WERI-Rb-1 (cell line): ENCODE data around the gene ANKRD33B.

Source experiments
- DNase-seq: peaks from one replicate; pipeline ENCODE4 v3.0.0-alpha.2; 2020
- H3K27ac ChIP-seq: fragments of 250-450 bp; sonication (Bioruptor Pico); 2 replicates; pipeline ENCODE4 v1.5.1; 2020; ENCODE audit warnings: mild to moderate bottlenecking, moderate library complexity
- H3K27me3 ChIP-seq: fragments of 250-450 bp; sonication (Bioruptor Pico); 2 replicates; pipeline ENCODE4 v1.5.1; 2021; ENCODE audit warnings: mild to moderate bottlenecking, low read depth, moderate library complexity; ENCODE audit not compliant: insufficient read depth, severe bottlenecking
- H3K36me3 ChIP-seq: fragments of 250-450 bp; sonication (Bioruptor Pico); 2 replicates; pipeline ENCODE4 v1.5.1; 2020; ENCODE audit warnings: mild to moderate bottlenecking, moderate library complexity
- H3K4me3 ChIP-seq: 2 replicates; pipeline ENCODE4 v1.5.1; 2011; ENCODE audit warnings: low read depth, mild to moderate bottlenecking, control low read depth, low read length
- H3K9me3 ChIP-seq: fragments of 250-450 bp; sonication (Bioruptor Pico); 2 replicates; pipeline ENCODE4 v1.5.1; 2021; ENCODE audit warnings: mild to moderate bottlenecking, moderate library complexity; ENCODE audit not compliant: severe bottlenecking
- CTCF ChIP-seq: IDR thresholded peaks from 2 replicates; pipeline ENCODE4 v1.5.1; 2011; ENCODE audit warnings: low read depth, mild to moderate bottlenecking, control low read depth, inconsistent platforms, low read length

Gene ANKRD33B

GRCh38 chr5:10622810-10623209 is 58.9 kb downstream of the ANKRD33B start:
- no peak for TF ChIP-seq CTCF
- Histone ChIP-seq H3K36me3 (peaks cover 59% of the 10 kb centered on the region), H3K27ac (peak overlapping the region; percentile 73), H3K27me3 (no peaks in the 10 kb centered on the region), H3K9me3 (peaks cover 5% of the 10 kb centered on the region), H3K4me3 (no peak overlapping the region)
- DNase-seq = no peak

- peak; percentile 92 for DNase-seq
- Histone ChIP-seq H3K27me3 (no peaks in the 10 kb centered on the region), H3K36me3 (peaks cover 53% of the 10 kb centered on the region), H3K4me3 (no peak overlapping the region), H3K9me3 (peaks cover 5% of the 10 kb centered on the region), H3K27ac (peak overlapping the region; percentile 73)
- no peak for TF ChIP-seq CTCF
Observed at GRCh38 chr5:10623305-10623910, 59.5 kb downstream of the ANKRD33B start.

GRCh38 chr5:10624206-10624605 is 60.3 kb downstream of the ANKRD33B start:
- Histone ChIP-seq H3K9me3 (peaks cover 5% of the 10 kb centered on the region), H3K36me3 (peaks cover 48% of the 10 kb centered on the region), H3K4me3 (no peak overlapping the region), H3K27me3 (no peaks in the 10 kb centered on the region), H3K27ac (no peak overlapping the region)
- no peak for DNase-seq
- no peak for TF ChIP-seq CTCF

- peaks cover 5% of the 10 kb centered on the region for H3K9me3 ChIP-seq
- no peak for TF ChIP-seq CTCF
Observed at GRCh38 chr5:10624679-10625078, 60.8 kb downstream of the ANKRD33B start.

GRCh38 chr5:10625700-10626472 is 62.0 kb downstream of the ANKRD33B start:
- Histone ChIP-seq H3K27me3 (no peaks in the 10 kb centered on the region), H3K4me3 (no peak overlapping the region), H3K9me3 (peaks cover 5% of the 10 kb centered on the region), H3K36me3 (peaks cover 46% of the 10 kb centered on the region), H3K27ac (no peak overlapping the region)
- TF ChIP-seq CTCF = no peak
- no peak for DNase-seq

More at GRCh38 chr5:10624679-10625078, 60.8 kb downstream of the ANKRD33B start:
- Histone ChIP-seq H3K27ac (no peak overlapping the region), H3K27me3 (no peaks in the 10 kb centered on the region), H3K4me3 (no peak overlapping the region), H3K36me3 (peaks cover 44% of the 10 kb centered on the region)
- DNase-seq = no peak
